ENCODE results near the gene RUVBL2.

GRCh38 chr19:48994035-48994386 is 324 bp downstream of the RUVBL2 start:
- TF ChIP-seq CTCF (IDR thresholded peaks at IDR 0.05; ENCODE audit: insufficient read depth, low read length) (no peak), POLR2AphosphoS5 (IDR thresholded peaks at IDR 0.05; ENCODE audit: low read depth) (no peak), SPI1 (IDR thresholded peaks at IDR 0.05; ENCODE audit: borderline replicate concordance, low read depth) (no peak)
